ENCODE data around the gene VPS45.

DNA sequence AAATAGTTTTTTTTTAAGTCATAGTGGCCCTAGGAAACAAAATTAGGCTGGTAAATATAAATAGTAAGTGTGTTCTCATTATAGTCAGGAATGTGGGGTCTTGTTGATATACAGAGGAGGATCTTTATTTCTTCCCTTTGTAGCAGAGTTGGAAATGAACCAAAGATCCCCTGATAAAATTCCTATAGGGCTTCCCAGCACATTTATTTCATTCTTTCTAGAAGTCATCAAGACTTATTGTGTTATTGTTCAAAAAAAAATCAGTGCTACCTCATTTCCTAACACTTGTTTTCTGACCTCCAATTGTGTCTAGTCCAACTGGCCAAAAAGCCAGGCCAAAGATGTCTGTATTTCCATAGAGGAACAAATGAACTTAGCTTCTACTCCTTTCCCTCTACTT lies 74.5 kb downstream of the VPS45 start:
- TF ChIP-seq, protein P1, sequence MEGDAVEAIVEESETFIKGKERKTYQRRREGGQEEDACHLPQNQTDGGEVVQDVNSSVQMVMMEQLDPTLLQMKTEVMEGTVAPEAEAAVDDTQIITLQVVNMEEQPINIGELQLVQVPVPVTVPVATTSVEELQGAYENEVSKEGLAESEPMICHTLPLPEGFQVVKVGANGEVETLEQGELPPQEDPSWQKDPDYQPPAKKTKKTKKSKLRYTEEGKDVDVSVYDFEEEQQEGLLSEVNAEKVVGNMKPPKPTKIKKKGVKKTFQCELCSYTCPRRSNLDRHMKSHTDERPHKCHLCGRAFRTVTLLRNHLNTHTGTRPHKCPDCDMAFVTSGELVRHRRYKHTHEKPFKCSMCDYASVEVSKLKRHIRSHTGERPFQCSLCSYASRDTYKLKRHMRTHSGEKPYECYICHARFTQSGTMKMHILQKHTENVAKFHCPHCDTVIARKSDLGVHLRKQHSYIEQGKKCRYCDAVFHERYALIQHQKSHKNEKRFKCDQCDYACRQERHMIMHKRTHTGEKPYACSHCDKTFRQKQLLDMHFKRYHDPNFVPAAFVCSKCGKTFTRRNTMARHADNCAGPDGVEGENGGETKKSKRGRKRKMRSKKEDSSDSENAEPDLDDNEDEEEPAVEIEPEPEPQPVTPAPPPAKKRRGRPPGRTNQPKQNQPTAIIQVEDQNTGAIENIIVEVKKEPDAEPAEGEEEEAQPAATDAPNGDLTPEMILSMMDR (IDR thresholded peaks at IDR 0.05), result no peak
- TF ChIP-seq POLR2A (IDR thresholded peaks at IDR 0.05), result no peak
